ENCODE measurements around the gene HSPA12B.

DNA sequence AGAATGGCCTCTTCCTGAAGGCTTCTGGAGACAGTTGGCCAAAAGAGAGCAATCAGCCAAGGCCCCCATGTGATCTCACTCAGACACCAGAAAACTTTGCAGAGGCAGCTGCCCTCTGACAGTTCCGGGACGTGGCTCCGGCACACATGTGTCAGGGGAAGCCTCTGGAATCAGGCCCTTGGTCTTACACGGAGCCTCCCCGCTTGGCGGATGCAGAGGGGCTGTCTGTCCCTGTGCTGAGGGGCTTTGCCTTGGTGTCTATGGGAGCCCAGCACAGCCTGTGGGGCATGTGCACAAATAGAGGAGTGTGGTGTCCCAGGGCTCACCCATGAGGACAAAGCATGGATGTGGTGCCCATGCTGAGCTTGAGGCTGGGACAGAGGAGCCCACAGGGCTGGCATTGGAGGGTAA is 33.9 kb upstream of the HSPA12B start:
- TF ChIP-seq, protein P1, sequence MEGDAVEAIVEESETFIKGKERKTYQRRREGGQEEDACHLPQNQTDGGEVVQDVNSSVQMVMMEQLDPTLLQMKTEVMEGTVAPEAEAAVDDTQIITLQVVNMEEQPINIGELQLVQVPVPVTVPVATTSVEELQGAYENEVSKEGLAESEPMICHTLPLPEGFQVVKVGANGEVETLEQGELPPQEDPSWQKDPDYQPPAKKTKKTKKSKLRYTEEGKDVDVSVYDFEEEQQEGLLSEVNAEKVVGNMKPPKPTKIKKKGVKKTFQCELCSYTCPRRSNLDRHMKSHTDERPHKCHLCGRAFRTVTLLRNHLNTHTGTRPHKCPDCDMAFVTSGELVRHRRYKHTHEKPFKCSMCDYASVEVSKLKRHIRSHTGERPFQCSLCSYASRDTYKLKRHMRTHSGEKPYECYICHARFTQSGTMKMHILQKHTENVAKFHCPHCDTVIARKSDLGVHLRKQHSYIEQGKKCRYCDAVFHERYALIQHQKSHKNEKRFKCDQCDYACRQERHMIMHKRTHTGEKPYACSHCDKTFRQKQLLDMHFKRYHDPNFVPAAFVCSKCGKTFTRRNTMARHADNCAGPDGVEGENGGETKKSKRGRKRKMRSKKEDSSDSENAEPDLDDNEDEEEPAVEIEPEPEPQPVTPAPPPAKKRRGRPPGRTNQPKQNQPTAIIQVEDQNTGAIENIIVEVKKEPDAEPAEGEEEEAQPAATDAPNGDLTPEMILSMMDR (IDR thresholded peaks at IDR 0.05), result no peak
- no peak for TF ChIP-seq EP300 (IDR thresholded peaks at IDR 0.05)
- no peak for TF ChIP-seq POLR2A (IDR thresholded peaks at IDR 0.05)
